GM12892 (cell line): ENCODE data around the gene RSPH1.

Experiments
- POLR2A ChIP-seq: IDR thresholded peaks from 2 replicates; pipeline ENCODE4 v1.6.1; 2011; ENCODE audit warnings: low read depth, low read length, control low read depth
- POLR2AphosphoS5 ChIP-seq: IDR thresholded peaks from 2 replicates; pipeline ENCODE4 v1.6.1; 2011; ENCODE audit warnings: low read depth, low read length, control low read depth
- TAF1 ChIP-seq: IDR thresholded peaks from 2 replicates; pipeline ENCODE4 v1.6.1; 2011; ENCODE audit warnings: low read depth, mild to moderate bottlenecking, control low read depth, low read length, borderline replicate concordance

DNA sequence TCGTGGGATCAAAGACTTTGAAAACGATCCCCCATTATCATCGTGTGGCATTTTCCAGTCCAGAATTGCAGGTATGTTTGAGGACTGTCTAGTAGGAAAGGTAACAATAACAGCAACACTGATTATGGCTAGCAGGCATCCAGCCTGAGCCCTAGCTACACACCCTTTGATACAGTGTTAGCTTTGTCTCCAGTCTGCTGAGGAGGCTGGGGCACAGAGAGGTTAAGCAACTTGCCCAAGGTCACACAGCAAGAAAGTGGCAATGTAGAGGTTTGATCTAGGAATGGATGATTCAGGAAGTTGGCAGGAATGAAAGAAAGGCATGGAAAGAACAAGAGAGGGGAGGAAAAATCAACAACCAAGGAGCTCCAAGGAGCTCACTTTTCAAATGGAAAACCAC is 61.1 kb downstream of the RSPH1 start:
- TF ChIP-seq POLR2A (no peak), TAF1 (no peak), POLR2AphosphoS5 (no peak)
